GM21381 (cell line): ENCODE data around the gene CYP2C8.
"Not testable (repeated sequence)": the region's sequence is repeated elsewhere in the genome, so short reads cannot be mapped to it uniquely, and the experiment has no call there.

Source experiments
- ATAC-seq: cut with Tn5 transposase; IDR thresholded peaks from one replicate; pipeline ENCODE4 v1.9.1; 2021; ENCODE audit warnings: mild to moderate bottlenecking, moderate library complexity; ENCODE audit not compliant: unreplicated experiment

The CYP2C8 gene

GRCh38 chr10:95069286-95069685 is at the start of gene CYP2C8:
CYP2C8 (minus strand) TSS chr10:95069497; CDS start chr10:95069402, 95 bp downstream.
- ATAC-seq, result no peak

- no peak for ATAC-seq
These were observed 47.6 kb upstream of the CYP2C8 start for GRCh38 chr10:95116869-95117269.

- ATAC-seq, result not testable (repeated sequence)
These were observed 41.5 kb upstream of the CYP2C8 start for GRCh38 chr10:95110823-95111222.

- no peak for ATAC-seq
These were observed 28.5 kb upstream of the CYP2C8 start for GRCh38 chr10:95097805-95098204.

GRCh38 chr10:95096143-95096542 is 26.8 kb upstream of the CYP2C8 start:
- no peak for ATAC-seq

- not testable (repeated sequence) for ATAC-seq
These were observed 10.3 kb upstream of the CYP2C8 start for GRCh38 chr10:95079626-95080025.

GRCh38 chr10:95077556-95077955 is 8.3 kb upstream of the CYP2C8 start:
- no peak for ATAC-seq

- ATAC-seq, result no peak
These were observed 1.9 kb upstream of the CYP2C8 start for GRCh38 chr10:95071107-95071660.

- ATAC-seq, result not testable (repeated sequence)
These were observed 5.2 kb downstream of the CYP2C8 start for GRCh38 chr10:95064125-95064524.

GRCh38 chr10:95056744-95057363 is 12.4 kb downstream of the CYP2C8 start:
- no peak for ATAC-seq

- no peak for ATAC-seq
These were observed 19.4 kb downstream of the CYP2C8 start for GRCh38 chr10:95049919-95050318.

- no peak for ATAC-seq
These were observed 21.1 kb downstream of the CYP2C8 start for GRCh38 chr10:95048206-95048605.

- ATAC-seq, result no peak
These were observed 30.0 kb downstream of the CYP2C8 start for GRCh38 chr10:95039281-95039680.

GRCh38 chr10:95035332-95036295 is 33.7 kb downstream of the CYP2C8 start:
- ATAC-seq, result no peak

GRCh38 chr10:95034401-95034800 is 34.9 kb downstream of the CYP2C8 start:
- ATAC-seq, result no peak

GRCh38 chr10:95031656-95032055 is 37.6 kb downstream of the CYP2C8 start:
- no peak for ATAC-seq

GRCh38 chr10:95026461-95026860 is 42.8 kb downstream of the CYP2C8 start:
- no peak for ATAC-seq

- ATAC-seq, result no peak
These were observed 71.5 kb downstream of the CYP2C8 start for GRCh38 chr10:94997741-94998174.

GRCh38 chr10:94992811-94993210 is 76.5 kb downstream of the CYP2C8 start:
- no peak for ATAC-seq

- ATAC-seq, result no peak
These were observed 77.9 kb downstream of the CYP2C8 start for GRCh38 chr10:94991243-94991888.

GRCh38 chr10:94989192-94989591 is 80.1 kb downstream of the CYP2C8 start:
- ATAC-seq, result no peak
